HG03097 (cell line): Measurements from ENCODE around the gene VIP.
"Not testable (repeated sequence)": the region's sequence is repeated elsewhere in the genome, so short reads cannot be mapped to it uniquely, and the experiment has no call there.

Source experiments
- ATAC-seq: cut with Tn5 transposase; IDR thresholded peaks from one replicate; pipeline ENCODE4 v1.9.1; 2021; ENCODE audit not compliant: unreplicated experiment, low FRiP score

VIP gene

DNA sequence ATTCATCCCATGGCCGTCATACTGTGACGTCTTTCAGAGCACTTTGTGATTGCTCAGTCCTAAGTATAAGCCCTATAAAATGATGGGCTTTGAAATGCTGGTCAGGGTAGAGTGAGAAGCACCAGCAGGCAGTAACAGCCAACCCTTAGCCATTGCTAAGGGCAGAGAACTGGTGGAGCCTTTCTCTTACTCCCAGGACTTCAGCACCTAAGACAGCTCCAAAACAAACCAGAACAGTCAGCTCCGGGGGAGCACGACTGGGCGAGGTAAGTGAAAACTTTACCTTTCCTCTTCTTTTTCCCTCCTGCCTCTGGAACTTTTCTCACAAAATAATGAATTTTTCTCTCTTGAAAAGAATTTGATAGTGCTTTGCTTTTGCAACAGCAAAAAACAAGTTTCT, at the start of gene VIP:
Gene VIP, plus strand, starts transcription at position 104 of the 400 bp plus-strand sequence. CDS start 1,381 bp downstream, outside the sequence.
- ATAC-seq = no peak

DNA sequence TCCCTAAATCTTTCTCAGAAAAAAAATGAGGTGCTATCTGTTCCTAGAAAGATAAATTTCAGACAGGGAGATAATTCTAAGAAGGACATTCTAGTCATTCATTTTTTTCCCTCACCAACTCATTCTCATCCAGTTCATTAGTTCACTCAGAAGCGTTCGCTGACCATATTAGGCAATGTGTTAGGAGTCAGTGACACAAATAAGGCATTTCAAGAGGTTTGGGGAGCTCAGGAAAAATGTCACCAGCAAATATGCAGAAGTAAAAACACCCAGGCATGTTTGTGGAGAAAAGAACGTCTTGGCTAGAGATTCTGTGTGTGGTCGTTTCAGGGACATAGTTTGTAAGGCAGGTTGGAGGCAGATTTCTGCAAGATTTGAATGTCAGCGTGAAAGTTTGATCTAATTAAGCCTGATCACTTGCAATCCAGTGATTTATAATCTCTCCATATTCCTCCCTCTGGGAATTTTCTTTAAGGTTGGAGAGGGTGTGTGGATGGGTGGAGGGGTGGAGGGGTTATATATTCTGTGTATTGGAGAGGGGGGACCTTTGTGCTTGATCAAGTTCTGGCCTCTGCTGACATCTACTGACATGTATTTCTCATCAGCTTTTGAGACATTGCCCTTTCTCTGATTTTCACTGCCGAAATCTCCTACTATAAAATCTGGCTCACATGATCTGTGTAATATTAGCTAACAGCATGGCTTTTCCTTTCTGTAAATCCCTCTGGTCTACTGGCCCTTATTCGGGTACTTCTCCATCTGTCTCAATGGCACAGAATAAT, 49.3 kb upstream of the VIP start:
- no peak for ATAC-seq

DNA sequence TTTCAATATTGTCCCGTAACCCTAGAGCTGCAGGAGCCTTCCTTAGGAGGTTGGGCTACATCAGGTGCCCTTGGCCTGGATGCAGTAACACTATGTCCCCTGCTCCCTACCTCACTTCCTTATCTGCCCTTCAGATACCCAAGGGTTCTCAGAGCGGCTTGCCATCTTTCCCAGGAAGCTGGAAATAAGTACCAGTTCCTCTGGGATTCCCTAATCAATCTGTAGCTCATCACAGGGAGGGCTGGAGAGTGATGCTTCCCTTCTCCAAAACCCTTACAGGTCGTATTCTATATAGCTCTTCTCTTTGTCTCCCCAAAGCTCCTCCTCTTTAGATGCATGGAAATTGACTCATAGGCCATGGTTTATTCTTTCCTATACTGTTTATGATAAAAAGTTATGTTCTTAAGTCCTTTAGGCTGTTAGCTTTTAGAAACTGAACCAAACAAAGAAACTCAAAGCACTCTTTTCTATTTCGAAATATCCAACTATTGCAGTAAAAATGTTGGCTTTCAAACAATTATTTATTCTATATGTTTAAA, 48.7 kb upstream of the VIP start:
- no peak for ATAC-seq

DNA sequence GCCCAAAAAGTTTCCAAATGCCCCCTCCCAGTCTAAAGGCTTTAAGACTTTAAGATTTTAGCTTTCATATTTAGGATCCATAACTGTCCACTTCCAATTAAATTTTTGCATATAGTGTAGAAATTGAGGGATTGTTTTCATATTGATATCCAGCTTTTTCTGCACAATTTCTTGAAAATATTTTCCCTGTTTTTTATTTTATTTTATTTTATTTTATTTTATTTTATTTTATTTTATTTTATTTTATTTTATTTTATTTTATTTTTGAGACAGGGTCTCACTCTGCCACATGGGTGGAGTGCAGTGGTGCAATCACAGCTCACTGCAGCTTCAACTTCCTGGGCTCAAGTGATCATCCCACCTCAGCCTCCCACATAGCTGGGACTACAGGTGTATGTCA, 46.8 kb upstream of the VIP start:
- not testable (repeated sequence) for ATAC-seq

DNA sequence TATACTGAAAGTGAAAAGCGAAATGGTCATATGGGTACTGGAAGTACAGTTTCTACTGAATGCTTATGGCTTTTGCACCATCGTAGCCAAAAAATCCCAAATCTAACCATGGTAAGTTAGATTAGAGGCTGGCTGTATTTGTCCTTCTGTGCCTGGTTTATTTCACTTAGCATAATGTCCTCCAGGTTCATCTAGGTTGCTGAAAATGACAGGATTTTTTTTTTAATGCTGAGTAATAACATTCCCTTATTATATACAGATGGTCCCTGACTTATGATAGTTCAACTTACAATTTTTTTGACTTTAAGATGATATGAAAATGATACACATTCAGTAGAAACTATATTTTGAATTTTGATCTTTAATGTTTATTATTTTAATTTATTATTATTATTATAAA, 45.3 kb upstream of the VIP start:
- ATAC-seq = no peak

- ATAC-seq = no peak
These were observed 34.3 kb upstream of the VIP start for GRCh38 chr6:152716322-152716721.

GRCh38 chr6:152720974-152721373, 29.6 kb upstream of the VIP start:
- no peak for ATAC-seq

- ATAC-seq = no peak
These were observed 28.6 kb upstream of the VIP start for GRCh38 chr6:152721956-152722355.

GRCh38 chr6:152723398-152723797, 27.2 kb upstream of the VIP start:
- ATAC-seq = no peak

- no peak for ATAC-seq
These were observed 24.3 kb upstream of the VIP start for GRCh38 chr6:152726313-152726712.

DNA sequence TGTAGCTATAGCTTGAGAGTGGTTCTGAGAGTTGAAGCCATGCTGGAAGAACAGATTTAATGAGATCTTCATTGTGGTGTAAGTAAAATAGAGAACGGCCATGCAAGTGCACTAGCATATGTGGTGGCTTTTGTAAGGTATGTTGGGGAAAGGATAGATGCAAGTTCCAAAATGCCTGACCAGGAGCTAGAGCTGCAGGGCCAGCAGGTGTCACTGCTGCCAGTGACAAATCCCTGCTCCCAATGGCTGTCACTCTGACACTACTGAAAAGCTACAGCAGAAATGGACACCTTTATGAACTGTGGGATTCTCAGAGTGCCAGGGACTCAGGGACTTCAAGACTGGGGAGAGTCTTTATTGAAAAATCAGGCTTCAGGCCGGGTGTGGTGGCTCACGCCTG, 23.1 kb upstream of the VIP start:
- ATAC-seq = no peak

DNA sequence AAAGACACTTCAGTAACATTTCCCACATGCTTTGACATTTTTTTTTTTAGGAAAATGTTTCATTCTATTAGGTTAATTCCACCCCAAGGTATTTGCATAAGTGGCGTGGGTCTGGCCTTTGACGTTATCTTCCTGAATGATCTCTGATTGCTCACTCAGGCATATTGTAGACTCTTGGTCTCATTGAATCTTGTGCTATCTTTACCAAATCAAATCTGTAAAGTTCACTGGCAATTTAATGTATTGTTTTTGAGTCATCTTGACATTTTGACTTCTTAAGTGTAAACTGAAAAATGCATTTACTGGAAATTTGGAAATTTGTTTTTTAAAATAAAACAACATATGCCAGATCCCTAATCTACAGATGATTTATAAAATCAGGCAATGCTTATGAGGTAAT, 16.0 kb upstream of the VIP start:
- no peak for ATAC-seq

DNA sequence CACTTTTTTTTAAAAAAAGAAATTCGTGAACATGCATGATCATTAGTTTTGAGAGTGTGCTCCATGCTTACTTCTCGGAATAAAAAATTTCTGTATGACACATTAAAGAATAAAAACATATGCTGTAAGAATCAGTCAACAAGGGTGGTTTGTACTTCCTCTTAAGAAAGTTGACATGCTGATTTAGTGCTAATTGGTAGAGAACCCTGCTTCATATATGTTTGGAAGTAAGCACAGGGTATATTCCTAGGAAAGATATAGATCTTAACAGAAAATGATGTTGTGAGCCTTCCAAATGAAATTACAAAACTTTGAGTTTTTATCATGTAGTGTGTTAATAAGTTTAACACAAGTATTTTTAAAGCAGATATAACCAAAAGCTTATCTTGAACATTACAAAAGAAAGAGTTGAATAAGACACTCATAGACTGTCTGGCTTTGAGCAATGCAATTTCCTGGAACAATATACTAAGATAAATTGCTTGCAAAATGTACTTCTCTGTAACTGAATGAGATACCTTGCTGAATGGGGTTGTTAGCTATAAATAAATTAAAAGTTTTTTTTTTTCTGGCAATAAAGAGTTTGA, 13.8 kb upstream of the VIP start:
- no peak for ATAC-seq

GRCh38 chr6:152745509-152746171, 5.0 kb upstream of the VIP start:
- no peak for ATAC-seq

DNA sequence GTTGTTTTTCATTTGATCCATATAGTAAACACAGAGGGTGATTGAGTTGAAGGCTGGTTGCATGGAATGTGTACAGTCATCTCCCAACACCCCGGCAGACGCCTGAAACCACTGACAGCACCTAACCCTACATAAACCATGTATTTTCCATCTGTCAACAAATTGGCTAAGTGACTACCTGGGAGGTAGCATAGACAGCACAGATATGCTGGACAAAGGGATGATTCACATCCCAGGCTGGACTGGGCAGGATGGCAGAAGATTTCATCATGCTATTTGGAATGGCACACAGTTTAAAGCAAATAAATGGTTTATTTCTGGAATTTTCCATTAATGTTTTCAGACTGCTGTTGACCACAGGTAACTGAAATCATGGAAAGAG, 4.4 kb upstream of the VIP start:
- no peak for ATAC-seq

- ATAC-seq = no peak
These were observed 1.8 kb upstream of the VIP start for GRCh38 chr6:152748843-152749242.

DNA sequence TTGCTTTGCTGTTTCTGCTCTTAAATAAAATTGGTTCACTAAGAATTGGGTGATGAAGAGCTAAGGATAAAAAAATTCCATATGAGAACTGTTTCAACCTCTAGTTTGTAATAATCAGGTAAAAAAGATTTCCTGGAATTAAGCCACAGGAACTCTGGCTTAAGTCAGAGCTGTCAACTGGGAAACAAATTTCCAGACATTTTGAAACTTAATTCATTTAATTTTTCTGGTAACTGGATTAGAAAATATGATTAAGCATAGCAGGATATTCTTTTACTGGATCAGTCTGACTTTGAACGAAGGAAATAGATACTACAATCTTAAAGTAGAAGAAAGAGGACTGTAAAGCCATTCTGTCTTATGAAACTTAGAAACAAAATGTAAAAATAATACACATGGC, 1.3 kb upstream of the VIP start:
- no peak for ATAC-seq

DNA sequence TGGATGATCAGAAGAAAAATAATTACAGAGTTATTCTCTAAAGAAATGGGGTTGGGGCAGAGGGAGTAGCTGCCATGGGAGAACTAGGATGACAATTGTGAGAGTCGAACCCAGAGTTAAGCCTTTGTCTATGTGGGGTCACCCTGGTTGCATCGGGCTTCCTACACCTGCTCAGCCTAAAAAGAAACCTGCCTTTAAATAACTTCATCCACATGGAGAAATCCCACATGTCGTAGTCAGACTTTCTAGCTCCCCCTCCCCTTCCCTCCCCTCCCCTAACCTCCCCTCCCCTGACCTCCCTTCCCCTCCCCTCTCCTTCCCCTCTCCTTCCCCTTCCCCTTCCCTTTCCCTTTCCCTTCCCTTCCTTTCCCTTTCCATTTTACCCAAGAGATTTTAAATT, 14.7 kb downstream of the VIP start:
- no peak for ATAC-seq

DNA sequence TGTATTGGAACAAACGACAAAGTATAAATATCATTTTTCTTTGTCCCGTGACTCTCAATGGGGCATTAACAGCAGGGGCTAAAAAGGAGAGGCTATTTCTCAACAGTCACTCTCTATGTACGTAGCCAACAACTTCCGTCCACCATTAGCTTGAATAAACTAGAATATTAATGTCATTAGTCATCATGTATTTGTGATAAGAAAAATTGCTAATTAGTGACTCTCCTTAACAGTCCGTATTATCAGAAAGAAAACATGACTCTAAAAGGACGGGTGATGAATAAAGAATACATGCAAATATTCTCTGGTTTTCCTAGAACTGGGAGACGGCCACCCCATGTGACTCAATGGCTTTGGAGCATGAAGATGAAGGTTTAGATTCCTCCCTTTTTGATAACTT, 18.6 kb downstream of the VIP start:
- no peak for ATAC-seq

- no peak for ATAC-seq
These were observed 19.4 kb downstream of the VIP start for GRCh38 chr6:152769993-152770392.

DNA sequence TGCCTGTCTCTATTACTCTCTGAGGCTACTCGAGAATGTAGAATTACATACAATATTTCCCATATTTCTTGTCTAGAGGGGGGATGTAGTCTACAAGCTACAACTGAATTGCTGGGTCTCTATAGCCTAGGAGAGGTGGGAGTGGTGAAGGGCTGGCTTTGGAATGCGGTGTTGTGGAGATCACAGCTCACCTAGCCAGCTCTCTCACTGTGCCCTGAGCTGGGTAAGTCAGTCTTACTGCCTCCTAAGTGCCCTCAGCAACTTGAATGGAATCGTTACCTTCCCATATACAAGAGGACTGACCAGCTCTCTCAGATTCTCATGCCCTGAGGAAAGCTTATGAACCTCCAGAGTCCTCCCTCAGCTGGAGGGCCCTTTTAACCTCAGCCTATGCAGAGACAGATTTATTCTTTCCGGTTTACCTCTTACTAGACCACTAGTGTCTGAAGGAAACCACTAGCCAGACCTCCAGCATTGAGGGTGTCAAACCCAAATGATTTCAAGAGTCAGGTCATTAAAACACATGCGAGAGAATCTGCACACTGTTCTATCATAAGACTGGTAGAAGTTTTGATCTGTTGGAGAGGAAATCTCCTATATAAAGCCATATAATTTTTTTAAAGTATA, 20.6 kb downstream of the VIP start:
- ATAC-seq = no peak
